Kidney (tissue), 14 donors: Measurements from ENCODE around the gene MTA3. TPM values are rescaled to one million over a fixed set of nuclear protein-coding genes. Genes with fewer than 3 reads are reported as not detected.

Source experiments
- DNase-seq, 5 donors: peaks; one replicate each; pipeline ENCODE4 v3.0.0-alpha.2; 2013 to 2020
- FAIRE-seq: peaks from 2 replicates; lab custom pipeline; 2012; peaks lifted over from hg19 to GRCh38; lab: Jason Lieb, UNC
- H3K27ac ChIP-seq, 2 donors: one replicate each; pipeline ENCODE4 v1.7.0; 2013; ENCODE audit warnings: low read depth in 2 of 2, low read length in 2 of 2, inconsistent platforms in 1 of 2
- H3K27me3 ChIP-seq: one replicate; pipeline ENCODE4 v1.7.1; 2013; ENCODE audit warnings: low read length, inconsistent platforms; ENCODE audit not compliant: control insufficient read depth, insufficient read depth
- H3K36me3 ChIP-seq, 3 donors: one replicate each; pipeline versions ENCODE4 v1.7.0 to v1.7.1; 2013; ENCODE audit warnings: low read length in 3 of 3, control low read depth in 1 of 3, inconsistent platforms in 1 of 3; ENCODE audit not compliant: insufficient read depth in 3 of 3, control insufficient read depth in 2 of 3
- H3K4me1 ChIP-seq, 3 donors: one replicate each; pipeline versions ENCODE4 v1.7.0 to v1.7.1; 2013; ENCODE audit warnings: low read length in 3 of 3, inconsistent platforms in 1 of 3, low read depth in 1 of 3; ENCODE audit not compliant: control insufficient read depth in 2 of 3, insufficient read depth in 2 of 3
- H3K4me3 ChIP-seq, 3 donors: one replicate each; pipeline versions ENCODE4 v1.7.0 to v1.8.1; 2013; ENCODE audit warnings: low read length in 3 of 3, control low read depth in 1 of 3, inconsistent platforms in 1 of 3
- H3K9ac ChIP-seq, 3 donors: one replicate each; pipeline versions ENCODE4 v1.7.0 to v1.7.1; 2013; ENCODE audit warnings: low read length in 3 of 3, control low read depth in 1 of 3, inconsistent platforms in 1 of 3
- H3K9me3 ChIP-seq, 3 donors: one replicate each; pipeline versions ENCODE4 v1.7.0 to v1.7.1; 2013; ENCODE audit warnings: low read length in 3 of 3, control low read depth in 1 of 3, inconsistent platforms in 1 of 3; ENCODE audit not compliant: control insufficient read depth in 2 of 3, insufficient read depth in 1 of 3
- intact Hi-C: fragments of 100-400 bp; cut with DNase I; formaldehyde crosslinking; loops from one replicate; pipeline ENCODE4 v1.11.1; 2022
- polyA plus RNA-seq: library from polyadenylated mRNA; stranded (reverse); fragments of 350-450 nt; fragmentation: Illumina TruSeq; extraction: RNeasy Lipid Tissue Mini Kit (QIAGEN cat#74804); gene quantifications from one replicate; pipeline ENCODE4 v1.2.3, GENCODE V29; 2014; ENCODE audit warnings: low read depth, low replicate concordance; ENCODE audit not compliant: insufficient read depth
- total RNA-seq: library from RNA; stranded (reverse); fragmentation: NEBNext Ultra II Directional; extraction: Animal tissue kit (Norgen Biotek cat#: 25700); gene quantifications from one replicate; pipeline ENCODE4 v1.2.1, GENCODE V29; 2021
- TF ChIP-seq, protein P1 (sequence below): IDR thresholded peaks from 3 replicates; pipeline ENCODE4 v1.5.1; 2012; ENCODE audit warnings: mild to moderate bottlenecking, moderate library complexity, borderline replicate concordance; ENCODE audit not compliant: insufficient read depth; ENCODE audit errors: extremely low read depth
- donor health status: control.
- donor health status: control.
- donor health status: control.
- donor health status: control.
- donor health status: control.
- donor health status: DM: yes; HTN: yes; CAD: no.
- donor health status: Normal renal cell carcinoma (clear cell type).

The MTA3 gene
- total and polyA plus RNA-seq, 2 donors from 2014 or later: 27.7 to 35.2 TPM

DNA sequence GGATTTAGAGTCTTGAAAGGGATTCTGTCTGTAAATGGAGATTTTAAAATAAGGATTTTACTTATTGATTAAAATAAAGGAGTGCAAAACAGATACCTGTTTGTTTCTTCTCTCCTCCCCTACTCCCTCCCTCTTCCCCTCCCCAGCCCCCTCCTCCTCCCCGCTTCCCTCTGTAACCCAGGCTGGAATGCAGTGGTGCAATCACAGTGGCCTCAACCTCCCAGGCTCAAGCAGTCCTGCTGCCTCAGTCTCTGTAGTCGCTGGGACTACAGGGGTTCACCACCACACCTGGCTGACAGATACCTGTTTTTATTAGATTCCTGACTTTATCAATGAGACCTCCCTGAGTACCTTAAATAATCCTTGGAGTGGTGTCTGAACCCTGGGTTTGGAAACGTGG lies 138.4 kb downstream of the MTA3 start:
- no peaks in the 10 kb centered on the region for H3K27me3 ChIP-seq
- intact Hi-C loops: no loop called here
- H3K27ac ChIP-seq: no peak overlapping the region
- peaks cover 2 to 17% (median 5%) of the 10 kb centered on the region in 3 donors for H3K36me3 ChIP-seq
- peak in 1 of 5 donors; percentile 13 for DNase-seq
- FAIRE-seq: no peak
- no peaks in the 10 kb centered on the region for H3K9me3 ChIP-seq
- H3K9ac ChIP-seq: no peak overlapping the region
- H3K4me3 ChIP-seq: no peak overlapping the region
- TF ChIP-seq, protein P1, sequence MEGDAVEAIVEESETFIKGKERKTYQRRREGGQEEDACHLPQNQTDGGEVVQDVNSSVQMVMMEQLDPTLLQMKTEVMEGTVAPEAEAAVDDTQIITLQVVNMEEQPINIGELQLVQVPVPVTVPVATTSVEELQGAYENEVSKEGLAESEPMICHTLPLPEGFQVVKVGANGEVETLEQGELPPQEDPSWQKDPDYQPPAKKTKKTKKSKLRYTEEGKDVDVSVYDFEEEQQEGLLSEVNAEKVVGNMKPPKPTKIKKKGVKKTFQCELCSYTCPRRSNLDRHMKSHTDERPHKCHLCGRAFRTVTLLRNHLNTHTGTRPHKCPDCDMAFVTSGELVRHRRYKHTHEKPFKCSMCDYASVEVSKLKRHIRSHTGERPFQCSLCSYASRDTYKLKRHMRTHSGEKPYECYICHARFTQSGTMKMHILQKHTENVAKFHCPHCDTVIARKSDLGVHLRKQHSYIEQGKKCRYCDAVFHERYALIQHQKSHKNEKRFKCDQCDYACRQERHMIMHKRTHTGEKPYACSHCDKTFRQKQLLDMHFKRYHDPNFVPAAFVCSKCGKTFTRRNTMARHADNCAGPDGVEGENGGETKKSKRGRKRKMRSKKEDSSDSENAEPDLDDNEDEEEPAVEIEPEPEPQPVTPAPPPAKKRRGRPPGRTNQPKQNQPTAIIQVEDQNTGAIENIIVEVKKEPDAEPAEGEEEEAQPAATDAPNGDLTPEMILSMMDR: no peak
- H3K4me1 ChIP-seq: no peaks in the 10 kb centered on the region

DNA sequence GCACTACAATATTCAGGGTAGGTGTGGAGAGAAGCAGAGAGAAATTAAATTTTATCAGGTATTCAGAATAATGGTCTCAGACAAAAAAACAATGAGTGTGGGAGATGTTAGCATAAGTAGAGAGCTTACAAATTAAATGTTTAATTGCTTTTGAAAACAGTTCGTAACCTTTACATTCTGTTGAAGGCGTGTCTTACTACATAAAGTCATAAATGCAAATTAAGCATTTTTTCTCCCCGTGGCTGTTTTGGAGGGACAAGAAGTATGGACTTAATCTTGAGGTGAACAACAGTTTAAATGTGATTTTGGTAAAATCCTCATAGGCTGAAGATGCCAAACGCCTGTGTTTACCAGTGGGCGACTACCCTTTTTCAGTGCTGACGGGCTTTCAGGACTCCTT lies 139.7 kb downstream of the MTA3 start:
- no peaks in the 10 kb centered on the region for H3K9me3 ChIP-seq
- H3K27me3 ChIP-seq: no peaks in the 10 kb centered on the region
- H3K36me3 ChIP-seq: peaks cover 2 to 17% (median 5%) of the 10 kb centered on the region in 3 donors
- DNase-seq: no peak
- no peak overlapping the region for H3K27ac ChIP-seq
- intact Hi-C loops: no loop called here
- FAIRE-seq: no peak
- no peak overlapping the region for H3K4me3 ChIP-seq
- TF ChIP-seq, protein P1: no peak
- H3K9ac ChIP-seq: no peak overlapping the region
- no peaks in the 10 kb centered on the region for H3K4me1 ChIP-seq

DNA sequence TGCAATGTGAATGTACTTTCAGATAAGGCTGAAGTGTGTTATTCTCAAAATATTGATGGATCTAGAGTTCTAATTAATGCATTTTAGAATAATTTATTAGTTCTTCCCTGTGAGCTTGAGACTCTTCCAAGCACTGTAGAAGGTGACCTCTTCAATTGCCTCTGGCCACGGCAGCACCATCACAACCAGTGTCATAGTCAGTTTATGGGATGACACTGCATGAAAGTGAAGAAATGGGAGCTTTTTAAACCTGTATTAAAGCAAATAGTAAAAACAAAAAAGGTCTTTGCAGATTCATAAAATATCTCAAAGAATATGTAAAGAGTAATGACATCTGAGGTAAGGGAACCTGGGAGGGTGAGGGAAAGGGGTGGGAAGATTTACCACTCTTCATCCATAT lies 143.5 kb downstream of the MTA3 start:
- TF ChIP-seq, protein P1: no peak
- H3K9ac ChIP-seq: no peak overlapping the region
- intact Hi-C loops: no loop called here
- H3K9me3 ChIP-seq: no peaks in the 10 kb centered on the region
- DNase-seq: no peak
- FAIRE-seq: no peak
- no peaks in the 10 kb centered on the region for H3K4me1 ChIP-seq
- peaks cover 2 to 7% (median 2%) of the 10 kb centered on the region in 3 donors for H3K36me3 ChIP-seq
- H3K4me3 ChIP-seq: no peak overlapping the region
- H3K27me3 ChIP-seq: no peaks in the 10 kb centered on the region
- H3K27ac ChIP-seq: no peak overlapping the region

DNA sequence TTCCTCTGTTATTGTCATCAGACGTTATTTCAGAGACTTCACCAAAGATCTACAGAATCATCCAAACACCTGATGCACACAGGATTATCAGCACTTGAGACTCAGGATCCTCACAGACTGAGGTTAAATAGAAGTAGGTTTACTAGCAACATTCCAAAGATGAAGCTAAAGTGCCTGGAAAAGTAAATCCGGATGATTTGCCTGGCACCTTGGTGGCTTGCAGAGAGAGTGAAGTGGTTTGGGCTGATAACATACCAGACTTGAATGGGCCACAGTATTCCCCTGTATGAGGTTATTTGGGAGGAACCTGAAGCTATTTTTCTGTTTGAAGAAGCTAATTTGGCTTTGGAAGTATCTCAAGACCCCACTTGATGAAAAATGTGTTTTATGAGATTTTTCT lies 144.5 kb downstream of the MTA3 start:
- no peak overlapping the region for H3K4me3 ChIP-seq
- intact Hi-C loops: no loop called here
- TF ChIP-seq, protein P1: no peak
- H3K9me3 ChIP-seq: no peaks in the 10 kb centered on the region
- no peak overlapping the region for H3K9ac ChIP-seq
- no peak for DNase-seq
- no peak overlapping the region for H3K27ac ChIP-seq
- FAIRE-seq: no peak
- H3K4me1 ChIP-seq: no peaks in the 10 kb centered on the region
- peaks cover 0 to 5% (median 2%) of the 10 kb centered on the region in 3 donors for H3K36me3 ChIP-seq
- H3K27me3 ChIP-seq: no peaks in the 10 kb centered on the region
